Fibroblast of peridontal ligament (primary cell): ENCODE data around the gene AHRR.
"Not testable (repeated sequence)": the region's sequence is repeated elsewhere in the genome, so short reads cannot be mapped to it uniquely, and the experiment has no call there.

ENCODE experiments used
- DNase-seq: peaks from one replicate; pipeline ENCODE4 v3.0.0-alpha.2; 2010; ENCODE audit errors: extremely low read depth

AHRR gene

GRCh38 chr5:321230-321725, at the start of gene AHRR:
Gene AHRR, plus strand, starts transcription at chr5:321714. Its CDS starts 22,189 bp downstream, at chr5:343903.
- peak; percentile 50 for DNase-seq

- not testable (repeated sequence) for DNase-seq
Measured at GRCh38 chr5:271828-272167, 49.7 kb upstream of the AHRR start.

DNA sequence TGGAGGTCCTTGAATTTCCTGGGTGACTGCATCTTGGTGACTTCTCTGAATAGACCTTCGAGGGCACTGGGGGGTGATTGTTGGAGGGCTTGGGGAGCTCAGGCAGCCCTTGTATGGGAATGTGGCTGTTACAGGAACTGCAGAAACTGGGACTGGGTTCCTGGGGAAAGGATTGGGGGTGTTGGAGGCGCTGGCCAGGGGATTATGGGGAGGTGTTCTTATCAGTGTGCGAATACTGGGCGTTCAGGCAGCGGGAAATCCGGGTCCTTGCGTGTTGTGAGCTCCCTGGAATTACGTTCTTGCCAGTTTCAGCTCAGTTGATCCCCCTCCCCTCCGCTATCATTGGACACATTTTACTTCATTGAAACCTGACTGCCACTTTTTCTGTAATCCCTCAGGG, 48.4 kb upstream of the AHRR start:
- DNase-seq: not testable (repeated sequence)

- not testable (repeated sequence) for DNase-seq
Measured at GRCh38 chr5:273491-273890, 48.0 kb upstream of the AHRR start.

GRCh38 chr5:274346-274745, 47.2 kb upstream of the AHRR start:
- not testable (repeated sequence) for DNase-seq

DNA sequence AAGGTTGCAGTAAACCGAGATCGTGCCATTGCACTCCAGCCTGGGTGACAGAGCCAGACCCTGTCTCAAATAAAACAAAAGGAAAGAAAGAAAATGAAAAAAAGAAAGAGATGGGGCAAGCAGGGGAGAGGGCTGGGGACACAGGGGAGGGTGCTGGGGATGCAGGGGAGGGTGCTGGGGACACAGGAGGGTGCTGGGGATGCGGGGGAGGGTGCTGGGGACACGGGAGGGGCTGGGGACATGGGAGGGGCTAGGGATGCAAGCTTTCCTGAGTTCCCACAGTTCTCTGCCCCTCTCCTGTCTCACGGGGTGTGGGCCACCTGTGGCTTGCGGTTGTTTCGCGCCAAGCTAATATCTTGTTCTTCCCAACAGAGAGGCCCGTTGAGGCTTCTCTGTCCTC, 42.9 kb upstream of the AHRR start:
- no peak for DNase-seq

- DNase-seq: not testable (repeated sequence)
Measured at GRCh38 chr5:279051-279665, 42.4 kb upstream of the AHRR start.

DNA sequence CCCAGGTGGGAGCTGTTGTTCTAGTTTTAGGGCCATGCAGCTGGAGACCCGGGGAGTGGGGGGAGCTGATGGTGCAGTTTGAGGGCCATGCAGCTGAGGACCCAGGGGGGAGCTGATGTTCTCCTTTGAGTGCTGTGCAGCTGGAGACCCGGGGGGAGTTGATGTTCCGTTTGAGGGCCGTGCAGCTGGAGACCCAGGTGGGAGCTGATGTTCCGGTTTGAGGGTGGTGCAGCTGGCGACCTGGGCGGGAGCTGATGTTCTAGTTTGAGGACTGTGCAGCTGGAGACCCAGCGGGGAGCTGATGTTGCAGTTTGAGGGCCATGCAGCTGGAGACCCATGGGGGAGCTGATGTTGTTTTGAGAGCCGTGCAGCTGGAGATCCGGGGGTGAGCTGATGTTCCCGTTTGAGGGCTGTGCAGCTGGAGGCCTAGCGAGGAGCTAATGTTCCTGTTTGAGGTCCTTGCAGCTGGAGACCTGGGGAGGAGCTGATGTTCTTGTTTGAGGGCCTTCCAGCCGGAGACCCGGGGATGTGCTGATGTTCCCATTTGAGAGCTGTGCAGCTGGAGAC, 35.4 kb upstream of the AHRR start:
- no peak for DNase-seq

DNA sequence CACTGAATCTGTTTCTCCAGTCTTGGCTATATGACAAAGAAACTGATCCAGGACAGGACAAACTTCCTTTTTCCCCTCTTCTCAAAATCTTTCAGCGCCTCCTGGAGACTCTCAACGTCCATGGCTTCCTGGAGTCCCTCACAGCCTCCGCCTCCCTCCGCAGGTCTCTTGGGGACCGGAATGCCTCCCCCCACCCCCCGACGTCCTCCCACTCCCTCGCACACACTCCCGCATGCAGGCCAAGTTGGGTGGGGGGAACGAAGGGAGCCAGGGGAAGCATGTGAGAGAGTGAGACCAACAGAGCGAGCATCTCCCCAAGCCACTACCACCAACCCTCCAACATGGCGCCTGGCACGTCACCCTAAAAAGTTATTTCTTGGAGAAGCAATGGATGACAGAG, 31.3 kb upstream of the AHRR start:
- DNase-seq: not testable (repeated sequence)

DNA sequence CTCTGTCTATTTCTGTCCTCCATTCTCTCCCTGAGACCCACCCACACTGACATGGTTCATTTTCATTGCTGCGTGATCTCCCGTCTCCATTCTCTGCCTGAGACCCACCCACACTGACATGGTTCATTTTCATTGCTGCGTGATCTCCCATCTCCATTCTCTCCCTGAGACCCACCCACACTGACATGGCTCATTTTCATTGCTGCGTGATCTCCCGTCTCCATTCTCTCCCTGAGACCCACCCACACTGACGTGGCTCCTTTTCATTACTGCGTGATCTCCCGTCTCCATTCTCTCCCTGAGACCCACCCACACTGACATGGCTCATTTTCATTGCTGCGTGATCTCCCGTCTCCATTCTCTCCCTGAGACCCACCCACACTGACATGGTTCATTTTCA, 30.2 kb upstream of the AHRR start:
- not testable (repeated sequence) for DNase-seq

GRCh38 chr5:294788-295187, 26.7 kb upstream of the AHRR start:
- DNase-seq: not testable (repeated sequence)

- DNase-seq: not testable (repeated sequence)
Measured at GRCh38 chr5:296207-296606, 25.3 kb upstream of the AHRR start.

GRCh38 chr5:296954-297353, 24.6 kb upstream of the AHRR start:
- peak; percentile 92 for DNase-seq

DNA sequence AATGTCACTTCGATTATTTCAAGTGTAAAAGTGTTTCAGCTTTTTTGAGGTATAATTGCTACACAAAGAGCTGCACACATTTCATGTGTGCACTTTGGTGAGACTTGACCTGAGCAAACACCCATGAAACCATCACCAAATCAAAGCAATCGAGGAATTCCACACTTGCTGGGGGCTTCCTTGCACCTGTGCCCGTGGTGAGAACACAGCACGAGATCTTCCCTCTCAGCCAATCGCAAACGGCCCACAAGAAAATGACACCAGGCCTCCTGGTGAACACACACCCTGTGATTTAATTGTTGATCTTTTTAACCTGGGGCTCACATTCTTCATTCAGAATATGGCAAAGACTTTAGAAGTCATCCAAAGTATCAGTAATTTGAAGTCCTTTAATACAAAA, 24.1 kb upstream of the AHRR start:
- DNase-seq: not testable (repeated sequence)

DNA sequence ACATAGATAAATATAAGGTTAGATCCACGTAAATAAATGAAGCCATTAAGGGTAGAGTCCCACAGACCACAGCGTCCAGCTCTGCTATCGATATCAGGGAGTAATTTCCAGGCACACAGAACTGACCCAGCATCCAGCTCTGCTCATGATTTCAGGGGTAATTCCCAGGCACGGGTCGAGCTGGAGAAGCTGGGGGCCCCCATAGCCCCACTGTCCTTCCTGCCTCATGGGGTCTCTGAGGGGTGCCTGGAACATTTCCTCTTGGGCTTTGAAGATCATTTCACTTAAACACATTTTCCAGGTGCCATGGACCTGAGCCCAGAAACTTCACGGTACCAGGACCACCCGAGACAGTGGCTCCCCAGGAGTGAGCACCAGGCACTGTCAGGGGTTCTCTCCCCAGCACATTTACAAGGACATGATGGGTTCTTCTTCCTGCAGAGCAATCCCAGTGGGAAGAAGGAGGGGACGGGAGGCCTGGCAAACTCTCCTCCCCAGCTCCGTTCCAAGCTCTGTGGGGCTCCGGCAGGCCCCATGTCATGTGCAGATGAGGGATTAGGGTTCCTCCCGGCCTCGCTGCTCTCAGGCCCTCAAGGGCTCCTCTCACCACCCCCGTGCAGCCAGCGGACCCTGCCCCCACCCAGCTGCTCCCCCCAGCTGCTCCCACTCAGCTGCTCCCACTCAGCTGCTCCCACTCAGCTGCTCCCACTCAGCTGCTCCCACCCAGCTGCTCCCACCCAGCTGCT, 23.4 kb upstream of the AHRR start:
- DNase-seq: not testable (repeated sequence)

DNA sequence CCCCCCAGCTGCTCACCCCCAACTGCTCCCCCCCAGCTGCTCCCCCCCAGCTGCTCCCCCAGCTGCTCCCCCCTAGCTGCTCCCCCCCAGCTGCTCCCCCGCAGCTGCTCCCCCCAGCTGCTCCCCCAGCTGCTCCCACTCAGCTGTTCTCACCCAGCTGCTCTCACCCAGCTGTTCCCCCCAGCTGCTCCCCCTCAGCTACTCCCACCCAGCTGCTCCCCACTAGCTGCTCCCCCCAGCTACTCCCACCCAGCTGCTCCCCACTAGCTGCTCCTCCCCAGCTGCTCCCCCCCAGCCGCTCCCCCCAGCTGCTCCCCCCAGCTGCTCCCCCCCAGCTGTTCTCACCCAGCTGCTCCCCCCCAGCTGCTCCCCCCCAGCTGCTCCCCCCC, 22.8 kb upstream of the AHRR start:
- no peak for DNase-seq

- DNase-seq: not testable (repeated sequence)
Measured at GRCh38 chr5:299921-300320, 21.6 kb upstream of the AHRR start.

- DNase-seq: not testable (repeated sequence)
Measured at GRCh38 chr5:300691-301435, 20.7 kb upstream of the AHRR start.

DNA sequence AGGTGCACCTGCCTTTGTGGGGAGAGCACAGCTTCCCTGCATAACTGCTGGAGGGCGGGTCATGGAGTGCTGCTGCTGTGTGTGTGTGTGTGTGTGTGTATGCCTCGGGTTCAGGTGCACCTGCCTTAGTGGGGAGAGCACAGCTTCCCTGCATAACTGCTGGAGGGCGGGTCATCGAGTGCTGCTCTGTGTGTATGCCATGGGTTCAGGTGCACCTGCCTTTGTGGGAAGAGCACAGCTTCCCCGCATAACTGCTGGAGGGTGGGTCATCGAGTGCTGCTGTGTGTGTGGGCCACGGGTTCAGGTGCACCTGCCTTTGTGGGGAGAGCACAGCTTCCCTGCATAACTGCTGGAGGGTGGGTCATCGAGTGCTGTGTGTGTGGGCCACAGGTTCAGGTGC, 19.1 kb upstream of the AHRR start:
- not testable (repeated sequence) for DNase-seq

DNA sequence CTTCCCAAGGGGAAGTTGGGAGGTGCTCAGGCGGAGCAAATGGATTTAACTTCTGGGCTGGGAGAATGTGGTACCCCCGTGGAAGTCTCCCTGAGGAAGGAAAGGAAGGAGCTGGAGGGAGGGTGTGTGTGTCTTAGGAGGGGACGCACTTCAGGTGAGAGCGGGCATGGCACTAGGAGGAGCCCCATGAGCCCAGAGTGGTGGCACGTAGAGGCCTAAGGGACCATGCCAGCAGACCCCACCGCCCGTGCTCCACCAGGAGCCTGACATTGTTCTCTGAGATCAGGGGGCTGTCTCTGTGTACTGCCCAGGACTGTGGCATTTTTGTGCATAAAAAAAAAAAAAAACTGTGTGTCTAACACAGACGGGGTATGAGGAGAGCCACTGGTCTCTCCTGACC, 18.5 kb upstream of the AHRR start:
- DNase-seq: no peak

DNA sequence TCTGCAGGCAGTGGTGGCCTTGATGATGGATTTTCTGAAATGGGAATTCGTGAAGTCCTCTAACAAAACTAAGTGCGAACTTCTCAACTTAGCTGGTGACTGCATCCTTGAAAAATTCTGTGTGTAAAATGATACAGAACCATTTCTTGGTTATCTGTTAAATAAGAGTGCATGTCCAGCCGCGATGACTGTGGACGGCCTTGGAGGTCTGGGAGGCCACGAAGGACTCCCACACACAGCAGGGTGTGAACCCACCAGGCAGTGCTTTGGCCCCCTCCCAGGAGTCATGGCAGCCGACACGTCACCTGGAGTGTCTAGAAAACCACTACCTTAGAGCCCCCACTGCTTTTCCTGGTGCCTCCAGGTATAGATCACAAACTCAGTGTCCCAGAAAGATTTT, 17.8 kb upstream of the AHRR start:
- not testable (repeated sequence) for DNase-seq

DNA sequence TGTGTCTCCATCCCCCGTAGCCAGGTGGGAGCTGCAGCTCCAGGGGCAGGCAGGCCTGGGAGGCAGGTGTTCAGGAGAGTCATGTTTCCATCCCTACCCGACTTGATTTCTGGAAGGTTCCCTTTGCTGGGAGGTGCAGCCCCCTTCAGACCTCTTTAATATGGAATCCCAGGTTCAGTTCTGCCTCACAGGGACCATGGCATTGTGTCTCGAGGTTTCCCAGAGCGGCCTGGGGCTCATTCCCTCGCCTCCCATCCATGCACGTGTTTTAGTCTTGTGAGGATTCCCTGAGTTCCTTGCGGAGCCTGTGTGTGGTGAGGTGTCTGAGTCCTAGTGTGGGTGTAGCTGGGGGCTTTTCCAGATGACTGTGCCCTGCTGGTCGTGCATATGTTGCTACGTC, 16.5 kb upstream of the AHRR start:
- DNase-seq: no peak
